Endodermal cell (in vitro differentiated cells): ENCODE measurements around the gene USP2. TPM values are rescaled to one million over a fixed set of nuclear protein-coding genes. Genes with fewer than 3 reads are reported as not detected.
"Not testable (repeated sequence)": the region's sequence is repeated elsewhere in the genome, so short reads cannot be mapped to it uniquely, and the experiment has no call there.

ENCODE experiments used
- DNase-seq: peaks from one replicate; pipeline ENCODE4 v3.0.0-alpha.2; 2017
- H3K27ac ChIP-seq: 2 replicates; pipeline ENCODE4 v1.5.1; 2013; ENCODE audit warnings: mild to moderate bottlenecking, low read depth, low read length, moderate library complexity
- H3K27me3 ChIP-seq: 2 replicates; pipeline ENCODE4 v1.6.1; 2013; ENCODE audit warnings: mild to moderate bottlenecking, low read length, moderate library complexity; ENCODE audit not compliant: insufficient read depth, control insufficient read depth, poor library complexity, severe bottlenecking
- H3K36me3 ChIP-seq: 2 replicates; pipeline ENCODE4 v1.7.0; 2013; ENCODE audit warnings: mild to moderate bottlenecking, low read length, moderate library complexity; ENCODE audit not compliant: control insufficient read depth, insufficient read depth
- H3K4me1 ChIP-seq: one replicate; pipeline ENCODE4 v1.7.0; 2013; ENCODE audit warnings: low read length; ENCODE audit not compliant: control insufficient read depth, insufficient read depth
- H3K4me3 ChIP-seq: 2 replicates; pipeline ENCODE4 v1.5.1; 2013; ENCODE audit warnings: mild to moderate bottlenecking, low read length, moderate library complexity
- H3K9ac ChIP-seq: 2 replicates; pipeline ENCODE4 v1.6.1; 2013; ENCODE audit warnings: mild to moderate bottlenecking, low read length, moderate library complexity; ENCODE audit not compliant: poor library complexity, severe bottlenecking; ENCODE audit errors: extremely low read depth
- H3K9me3 ChIP-seq: 2 replicates; pipeline ENCODE4 v1.6.1; 2013; ENCODE audit warnings: mild to moderate bottlenecking, low read length, moderate library complexity; ENCODE audit not compliant: control insufficient read depth
- H3K27ac Mint-ChIP-seq: 2 replicates; pipeline ENCODE4 v1.8.0; 2020; ENCODE audit warnings: mixed read lengths
- H3K27me3 Mint-ChIP-seq: 2 replicates; pipeline ENCODE4 v1.8.0; 2021; ENCODE audit warnings: mild to moderate bottlenecking, mixed read lengths; ENCODE audit not compliant: insufficient read depth
- H3K36me3 Mint-ChIP-seq: 2 replicates; pipeline ENCODE4 v1.8.0; 2020; ENCODE audit warnings: low read depth, mixed read lengths
- H3K4me1 Mint-ChIP-seq: 2 replicates; pipeline ENCODE4 v1.8.0; 2020; ENCODE audit warnings: mixed read lengths
- H3K4me3 Mint-ChIP-seq: 2 replicates; pipeline ENCODE4 v1.8.0; 2020; ENCODE audit warnings: mild to moderate bottlenecking, moderate library complexity, mixed read lengths
- H3K9me3 Mint-ChIP-seq: 2 replicates; pipeline ENCODE4 v1.8.0; 2020; ENCODE audit warnings: mild to moderate bottlenecking, mixed read lengths
- CTCF ChIP-seq: fragments of 200-600 bp; sonication (generic); conservative IDR thresholded peaks from 2 replicates; pipeline ENCODE4 v1.5.0; 2021; ENCODE audit warnings: antibody characterized with exemption, mild to moderate bottlenecking
- WGBS, 2 experiments: methylation state at CpG; one replicate each; pipeline versions ENCODE4 v1.1.5 to v1.1.7; 2013; ENCODE audit warnings: missing lambda C conversion rate in 2 of 2, mixed read lengths in 1 of 2; ENCODE audit not compliant: insufficient coverage in 1 of 2, insufficient read length in 1 of 2; 5-methylcytosine and 5-hydroxymethylcytosine counted together
- total RNA-seq, 2 donors: library from RNA; stranded (reverse); fragmentation: NEBNext Ultra II Directional in 1 of 2; extraction: Animal tissue kit (Norgen Biotek cat#: 25700) in 1 of 2; gene quantifications; 2 replicates in 1 of 2; 3 replicates in 1 of 2; pipeline ENCODE4 v1.2.1, GENCODE V29; 2021

USP2 gene
- total RNA-seq, 2 donors from 2014 or later, result 17.8 to 21.1 TPM

GRCh38 chr11:119389611-119390254 is 8.2 kb upstream of the USP2 start:
- WGBS, 2 experiments, result 74 to 80% methylated on average over 4 to 5 of the region's 5 CpGs
- Histone ChIP-seq H3K4me3 (no peak overlapping the region), H3K9me3 (no peaks in the 10 kb centered on the region), H3K36me3 (no peaks in the 10 kb centered on the region), H3K27me3 (no peaks in the 10 kb centered on the region), H3K27ac (no peak overlapping the region), H3K4me1 (no peaks in the 10 kb centered on the region), H3K9ac (no peak overlapping the region)
- peaks cover 5% of the 10 kb centered on the region for H3K4me1 Mint-ChIP-seq
- no peak overlapping the region for H3K27ac Mint-ChIP-seq
- H3K4me3 Mint-ChIP-seq, result no peak overlapping the region
- DNase-seq, result peak; percentile 92
- peaks cover 4% of the 10 kb centered on the region for H3K27me3 Mint-ChIP-seq
- peak; percentile 77 for TF ChIP-seq CTCF
- H3K9me3 Mint-ChIP-seq, result no peaks in the 10 kb centered on the region
- H3K36me3 Mint-ChIP-seq, result no peaks in the 10 kb centered on the region

DNA sequence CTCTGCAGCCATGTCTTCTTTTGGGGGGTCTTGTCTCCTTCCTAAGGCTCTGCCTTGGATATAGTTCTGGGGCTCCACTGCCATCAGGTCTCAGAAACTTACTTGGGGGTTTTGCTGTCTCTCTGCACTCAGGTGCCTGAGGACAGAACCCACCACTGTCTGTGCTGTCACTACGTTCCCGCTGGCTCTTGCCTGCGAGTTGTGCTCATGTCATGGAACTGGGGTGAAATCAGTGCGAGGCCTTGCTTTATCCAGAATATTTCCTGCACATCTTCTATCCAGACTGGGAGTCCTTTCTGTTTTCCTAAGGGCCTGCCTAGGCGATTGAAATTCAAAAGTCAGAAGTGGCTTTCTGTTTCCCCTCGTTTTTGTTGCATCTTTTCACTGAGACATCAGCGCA is 6.6 kb upstream of the USP2 start:
- Histone ChIP-seq H3K27me3 (no peaks in the 10 kb centered on the region), H3K9me3 (no peaks in the 10 kb centered on the region), H3K27ac (no peak overlapping the region), H3K4me1 (no peaks in the 10 kb centered on the region), H3K36me3 (no peaks in the 10 kb centered on the region), H3K4me3 (no peak overlapping the region), H3K9ac (no peak overlapping the region)
- Mint-ChIP-seq H3K27me3 (peaks cover 4% of the 10 kb centered on the region), H3K9me3 (no peaks in the 10 kb centered on the region), H3K4me1 (peaks cover 5% of the 10 kb centered on the region), H3K36me3 (no peaks in the 10 kb centered on the region), H3K27ac (no peak overlapping the region), H3K4me3 (no peak overlapping the region)
- WGBS, 2 experiments, result 86 to 92% methylated on average over 5 to 7 of the region's 7 CpGs
- TF ChIP-seq CTCF, result no peak
- no peak for DNase-seq

GRCh38 chr11:119384332-119384731 is 2.8 kb upstream of the USP2 start:
- 91 to 95% methylated on average over 2 of the region's 2 CpGs for WGBS, 2 experiments
- no peak overlapping the region for H3K9ac ChIP-seq
- H3K36me3 Mint-ChIP-seq, result no peaks in the 10 kb centered on the region
- no peak overlapping the region for H3K27ac Mint-ChIP-seq
- DNase-seq, result no peak
- H3K27ac ChIP-seq, result no peak overlapping the region
- no peaks in the 10 kb centered on the region for H3K27me3 ChIP-seq
- no peaks in the 10 kb centered on the region for H3K9me3 ChIP-seq
- peaks cover 4% of the 10 kb centered on the region for H3K27me3 Mint-ChIP-seq
- H3K4me1 ChIP-seq, result peaks cover 10% of the 10 kb centered on the region
- H3K9me3 Mint-ChIP-seq, result no peaks in the 10 kb centered on the region
- no peaks in the 10 kb centered on the region for H3K36me3 ChIP-seq
- no peak overlapping the region for H3K4me3 Mint-ChIP-seq
- no peak overlapping the region for H3K4me3 ChIP-seq
- TF ChIP-seq CTCF, result no peak
- H3K4me1 Mint-ChIP-seq, result peaks cover 16% of the 10 kb centered on the region

- H3K4me1 ChIP-seq, result peaks cover 18% of the 10 kb centered on the region
- peaks cover 26% of the 10 kb centered on the region for H3K4me1 Mint-ChIP-seq
- H3K36me3 Mint-ChIP-seq, H3K27ac Mint-ChIP-seq, DNase-seq, H3K9ac ChIP-seq, H3K27me3 ChIP-seq, H3K27me3 Mint-ChIP-seq, H3K36me3 ChIP-seq, H3K27ac ChIP-seq, H3K4me3 Mint-ChIP-seq, H3K4me3 ChIP-seq, H3K9me3 Mint-ChIP-seq, H3K9me3 ChIP-seq: not testable (repeated sequence)
- 91 to 92% methylated on average over 13 to 14 of the region's 14 CpGs for WGBS, 2 experiments
Observed at GRCh38 chr11:119382513-119382912, 1.0 kb upstream of the USP2 start.
